ENCODE data around the gene VSIG8. TPM values are rescaled to one million over a fixed set of nuclear protein-coding genes. Genes with fewer than 3 reads are reported as not detected.
"Not testable (repeated sequence)": the region's sequence is repeated elsewhere in the genome, so short reads cannot be mapped to it uniquely, and the experiment has no call there.

Gene VSIG8
- total and polyA plus RNA-seq, 2 of the 8 experiments (the other 6 are each of a cell fraction or from before 2014, with no cell fraction given) = not detected

- H2AFZ ChIP-seq (ENCODE audit: low read length); H4K5ac ChIP-seq (ENCODE audit: insufficient read length, low read depth, low read length); H3K4ac ChIP-seq (replicated peaks; ENCODE audit: insufficient read length, low read depth, low read length); H3K23ac ChIP-seq (ENCODE audit: insufficient read length); POLR2A ChIA-PET (ENCODE audit: partially characterized antibody); H2BK120ac ChIP-seq (replicated peaks; ENCODE audit: low read depth, low read length); H2BK5ac ChIP-seq (ENCODE audit: low read depth, low read length); H3K4me3 ChIP-seq (ENCODE audit: extremely low read depth in 1 of 4, insufficient read depth in 2 of 4, low read depth in 3 of 4, low read length in 4 of 4); H3K9me3 ChIP-seq (ENCODE audit: insufficient read depth in 2 of 2, low read depth in 1 of 2, low read length in 1 of 2); H2AK5ac ChIP-seq (ENCODE audit: low read depth, low read length); H2BK20ac ChIP-seq (ENCODE audit: low read length); H4K20me1 ChIP-seq (replicated peaks in 1 of 2; ENCODE audit: control insufficient read depth in 1 of 2, insufficient read depth in 2 of 2, low read length in 2 of 2); H3K18ac ChIP-seq (ENCODE audit: extremely low read depth, low read length); H3K27me3 ChIP-seq (replicated peaks in 1 of 4; ENCODE audit: control insufficient read depth in 3 of 4, extremely low read depth in 1 of 4, insufficient read depth in 3 of 4, low read length in 3 of 4); H3K23me2 ChIP-seq (ENCODE audit: low read depth, low read length); H3K27ac ChIP-seq (ENCODE audit: low read depth, low read length); FAIRE-seq; H3K79me1 ChIP-seq (ENCODE audit: low read depth, low read length); H3K9ac ChIP-seq (replicated peaks in 1 of 4; ENCODE audit: extremely low read depth in 1 of 4, low read depth in 3 of 4, low read length in 3 of 4); H2BK12ac ChIP-seq (ENCODE audit: low read depth, low read length); H2BK15ac ChIP-seq (ENCODE audit: low read length); H3K4me2 ChIP-seq (ENCODE audit: insufficient read depth in 1 of 2, low read depth in 2 of 2, low read length in 2 of 2); H4K8ac ChIP-seq (ENCODE audit: extremely low read depth, insufficient read depth, low read length); H3K36me3 ChIP-seq (ENCODE audit: control insufficient read depth in 2 of 4, insufficient read depth in 4 of 4, low read length in 3 of 4); H3K56ac ChIP-seq (replicated peaks; ENCODE audit: insufficient read length, low read depth, low read length); H3K14ac ChIP-seq (ENCODE audit: insufficient read length); H3K79me2 ChIP-seq (ENCODE audit: control insufficient read depth in 1 of 2, insufficient read depth in 2 of 2, low read length in 2 of 2); DNase-seq (ENCODE audit: low read depth in 1 of 2, low spot score in 2 of 2); H4K91ac ChIP-seq (replicated peaks; ENCODE audit: insufficient read length, low read length): not testable (repeated sequence)
- CTCF ChIA-PET (ENCODE audit: partially characterized antibody) = interaction anchor here (1.3 to 2.6 kb wide), 2 partner anchors 11 to 105 kb away, joined by 4 to 10 read pairs; no protein-coding TSS in a partner anchor
- peaks cover 6 to 12% (median 7%) of the 10 kb centered on the region in 4 experiments for H3K4me1 ChIP-seq (replicated peaks in 1 of 4; ENCODE audit: control insufficient read depth in 3 of 4, insufficient read depth in 4 of 4, low read length in 3 of 4)
- 65% methylated on average over 3 of the region's 3 CpGs; no CpG with 5 or more reads in 1 of the 2 experiments for WGBS, 2 experiments (ENCODE audit: extremely low coverage in 1 of 2, insufficient coverage in 1 of 2, insufficient read length in 1 of 2, insufficient replicate concordance in 2 of 2, low coverage in 1 of 2, low lambda C conversion rate in 2 of 2, missing lambda C conversion rate in 1 of 2)
Observed at GRCh38 chr1:159904036-159904435, 41.6 kb upstream of the VSIG8 start.
